Smooth muscle cell of the pulmonary artery (primary cell): Measurements from ENCODE around the gene HECTD4. TPM values are rescaled to one million over a fixed set of nuclear protein-coding genes. Genes with fewer than 3 reads are reported as not detected.

Source experiments
- total RNA-seq: library from RNA; depleted of rRNA; stranded (reverse); fragments of >200 nt; gene quantifications from 2 replicates; pipeline ENCODE4 v1.2.3, GENCODE V29; 2014

Gene HECTD4, protein sequence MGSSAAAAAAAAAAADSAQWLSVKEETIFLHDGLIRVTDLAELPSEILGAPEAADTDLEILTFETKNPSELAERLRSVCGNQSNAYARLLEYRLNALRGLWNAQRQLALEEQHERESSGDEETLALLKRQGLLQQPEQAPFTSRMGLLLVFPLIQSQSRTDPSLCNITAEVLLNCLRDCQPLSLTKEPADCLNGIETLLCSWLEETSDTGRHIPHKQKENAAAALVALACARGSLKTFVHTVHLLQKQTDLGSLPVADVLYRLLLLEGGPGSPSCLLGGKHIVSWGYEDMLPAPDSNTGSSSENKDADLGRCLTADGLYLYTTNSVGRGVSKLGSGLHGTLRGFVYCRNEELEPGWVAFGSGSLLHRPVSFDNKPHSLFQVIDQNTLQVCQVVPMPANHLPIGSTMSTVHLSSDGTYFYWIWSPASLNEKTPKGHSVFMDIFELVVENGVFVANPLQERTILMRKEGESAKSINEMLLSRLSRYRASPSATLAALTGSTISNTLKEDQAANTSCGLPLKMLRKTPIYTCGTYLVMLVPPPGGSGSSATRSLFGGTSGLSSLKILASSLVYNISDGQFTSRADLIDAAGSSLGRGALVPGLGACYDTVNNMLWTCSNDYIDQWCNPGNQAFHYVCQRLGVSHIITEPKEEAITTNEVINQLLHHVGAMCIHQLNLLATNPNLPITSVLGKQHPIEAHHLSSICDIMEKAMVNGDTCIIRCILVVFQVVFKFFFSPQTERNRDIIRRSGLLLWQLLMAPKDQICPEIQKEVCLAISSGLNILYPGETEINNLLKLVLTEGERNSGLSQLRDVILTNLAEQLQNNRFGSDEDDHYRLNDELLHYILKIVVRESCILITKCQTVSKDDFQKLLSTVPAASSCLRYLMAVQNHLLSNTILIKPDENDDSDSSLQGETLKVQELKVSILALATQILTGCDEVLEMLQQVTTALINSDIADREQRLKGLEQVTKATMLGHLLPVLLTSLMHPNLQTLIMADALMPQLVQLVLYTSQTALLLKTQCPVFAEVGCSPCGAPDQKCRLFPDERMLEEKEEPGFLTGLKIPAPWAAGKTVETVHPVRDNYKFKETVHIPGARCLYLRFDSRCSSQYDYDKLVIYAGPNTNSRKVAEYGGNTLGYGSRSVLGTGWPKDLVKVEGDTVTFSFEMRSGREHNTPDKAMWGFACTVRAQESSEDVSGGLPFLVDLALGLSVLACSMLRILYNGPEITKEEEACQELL (N-terminal part only)
- total RNA-seq: 38.8 and 42.7 TPM in 2 replicates

GRCh38 chr12:112381883-112382796 lies at the start of gene HECTD4:
Gene HECTD4 (minus strand): TSS chr12:112382431. CDS start chr12:112382128, 303 bp downstream.

DNA sequence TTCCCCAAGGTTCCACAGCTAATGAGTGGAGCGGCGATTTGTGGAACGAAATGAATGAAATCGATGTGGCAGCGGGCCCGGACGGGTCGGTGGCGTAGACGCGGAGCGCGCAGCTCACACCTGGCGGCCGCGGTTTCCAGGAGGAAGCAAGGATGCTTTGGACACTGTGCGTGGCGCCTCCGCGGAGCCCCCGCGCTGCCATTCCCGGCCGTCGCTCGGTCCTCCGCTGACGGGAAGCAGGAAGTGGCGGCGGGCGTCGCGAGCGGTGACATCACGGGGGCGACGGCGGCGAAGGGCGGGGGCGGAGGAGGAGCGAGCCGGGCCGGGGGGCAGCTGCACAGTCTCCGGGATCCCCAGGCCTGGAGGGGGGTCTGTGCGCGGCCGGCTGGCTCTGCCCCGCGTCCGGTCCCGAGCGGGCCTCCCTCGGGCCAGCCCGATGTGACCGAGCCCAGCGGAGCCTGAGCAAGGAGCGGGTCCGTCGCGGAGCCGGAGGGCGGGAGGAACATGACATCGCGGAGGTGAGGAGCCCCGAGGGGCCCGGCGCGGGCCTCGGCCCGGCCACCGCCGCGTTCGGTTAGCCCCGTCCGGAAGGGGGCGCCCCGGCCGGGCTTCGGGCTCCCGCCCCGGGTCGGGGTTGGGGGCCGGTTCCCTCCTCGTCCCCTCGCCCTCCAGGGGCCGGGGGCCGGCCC lies 36.5 kb upstream of the HECTD4 start, which contains the start of gene PTPN11:
Gene PTPN11 (plus strand): TSS at position 340 of the 689 bp plus-strand sequence. CDS start 165 bp downstream, at position 505.

DNA sequence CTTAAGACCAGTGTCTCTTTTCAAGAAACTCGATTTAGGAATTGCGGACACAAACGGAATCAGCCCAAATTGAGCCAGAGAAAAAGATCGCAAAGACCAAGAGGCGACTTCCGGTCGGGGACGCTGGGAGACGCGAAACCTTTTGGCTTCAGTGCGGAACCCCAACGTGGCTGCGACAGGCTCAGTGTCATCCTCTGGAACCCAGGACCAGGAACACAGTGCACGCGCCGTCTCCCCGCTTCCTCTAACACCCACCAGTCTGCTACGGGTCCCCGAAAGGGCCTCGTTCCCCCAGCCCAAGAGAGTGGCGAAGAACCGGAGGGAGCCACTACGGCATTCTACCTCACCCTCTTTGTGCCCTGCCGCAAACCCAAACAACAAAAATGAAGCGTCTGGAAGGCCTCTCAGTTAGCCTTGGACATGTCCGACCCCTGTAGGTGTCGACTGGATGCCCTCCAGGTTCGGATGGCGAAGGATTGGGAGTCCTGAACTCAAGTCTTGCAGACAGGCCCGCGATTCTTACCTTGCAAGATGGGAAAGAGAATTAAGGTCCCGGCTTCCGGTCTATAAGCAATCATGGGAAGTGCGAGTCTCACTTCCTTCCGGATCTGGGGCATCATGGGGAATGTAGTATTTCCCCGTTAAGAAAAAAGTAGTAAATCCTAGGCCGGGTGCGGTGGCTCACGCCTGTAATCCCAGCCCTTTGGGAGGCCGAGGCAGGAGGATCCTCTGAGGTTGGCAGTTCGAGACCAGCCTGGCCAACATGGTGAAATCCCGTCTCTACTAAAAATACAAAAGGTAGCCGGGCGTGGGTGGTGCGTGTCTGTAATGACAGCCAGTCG lies 27.1 kb upstream of the HECTD4 start, which contains the start of gene RPL6:
Gene RPL6 (minus strand): TSS at position 542 of the 842 bp plus-strand sequence. CDS start 949 bp downstream, outside the sequence.

GRCh38 chr12:112125250-112125999 lies 256.8 kb downstream of the HECTD4 start, which contains the start of gene TRAFD1:
Gene TRAFD1 (plus strand): TSS chr12:112125560. CDS start chr12:112130523, 4,963 bp downstream.

Other genes starting within 250 kb of the HECTD4 start
- 686 and 807 TPM in 2 replicates for gene RPL6, start 27.2 kb upstream of the HECTD4 start, total RNA-seq
- 121 and 125 TPM in 2 replicates for gene PTPN11, start 36.5 kb upstream of the HECTD4 start, total RNA-seq